Skin of body (tissue), 2 donors: ENCODE measurements around the gene ADAMTS8. TPM values are rescaled to one million over a fixed set of nuclear protein-coding genes. Genes with fewer than 3 reads are reported as not detected.

Experiments used
- DNase-seq: peaks from one replicate; lab custom pipeline; 2025; lab: John Stamatoyannopoulos, UW
- total RNA-seq: library from RNA; depleted of rRNA; stranded (reverse); fragments of >200 nt; gene quantifications from one replicate; pipeline ENCODE4 v1.2.3, GENCODE V29; 2014

Gene ADAMTS8
- 1.8 TPM for total RNA-seq

GRCh38 chr11:130428316-130429119 is at the start of gene ADAMTS8:
TSS of gene ADAMTS8 (minus strand) at chr11:130428609. CDS start at chr11:130428286, 323 bp downstream.
- no peak for DNase-seq

- DNase-seq, result no peak
These were observed 49.3 kb upstream of the ADAMTS8 start for GRCh38 chr11:130477586-130478203.

- DNase-seq, result no peak
These were observed 48.6 kb upstream of the ADAMTS8 start for GRCh38 chr11:130476922-130477491.

- no peak for DNase-seq
These were observed 48.0 kb upstream of the ADAMTS8 start for GRCh38 chr11:130476200-130476921.

- no peak for DNase-seq
These were observed 47.1 kb upstream of the ADAMTS8 start for GRCh38 chr11:130475426-130476053.

- no peak for DNase-seq
These were observed 46.4 kb upstream of the ADAMTS8 start for GRCh38 chr11:130474637-130475400.

GRCh38 chr11:130473795-130474377 is 45.5 kb upstream of the ADAMTS8 start:
- DNase-seq, result no peak

GRCh38 chr11:130473056-130473794 is 44.8 kb upstream of the ADAMTS8 start:
- no peak for DNase-seq

DNA sequence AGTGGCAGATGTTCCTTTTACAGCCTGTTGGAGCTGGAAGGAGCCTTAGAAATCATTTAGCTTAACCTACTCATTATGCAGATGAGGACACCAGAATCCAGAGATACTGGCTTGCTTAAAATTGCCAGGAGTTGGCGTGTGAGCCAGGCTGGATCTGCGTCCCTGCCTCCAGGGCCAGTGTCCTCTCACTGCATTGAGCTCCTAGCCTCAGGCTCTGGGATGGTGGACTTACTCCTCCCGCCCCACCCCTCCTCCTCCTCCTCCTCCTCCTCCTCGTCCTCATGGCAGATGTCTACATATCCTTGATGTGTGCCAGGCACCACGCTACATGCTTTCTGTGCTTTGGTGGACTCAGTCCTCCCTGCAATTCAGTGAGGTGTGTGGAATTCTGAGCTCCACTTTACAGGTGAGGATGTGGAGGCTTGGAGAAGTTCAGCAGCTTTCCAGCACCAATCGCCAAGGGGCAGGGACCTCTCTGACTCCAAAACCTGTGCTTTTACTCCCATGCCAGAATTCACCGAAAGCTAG is 44.1 kb upstream of the ADAMTS8 start:
- DNase-seq, result no peak

DNA sequence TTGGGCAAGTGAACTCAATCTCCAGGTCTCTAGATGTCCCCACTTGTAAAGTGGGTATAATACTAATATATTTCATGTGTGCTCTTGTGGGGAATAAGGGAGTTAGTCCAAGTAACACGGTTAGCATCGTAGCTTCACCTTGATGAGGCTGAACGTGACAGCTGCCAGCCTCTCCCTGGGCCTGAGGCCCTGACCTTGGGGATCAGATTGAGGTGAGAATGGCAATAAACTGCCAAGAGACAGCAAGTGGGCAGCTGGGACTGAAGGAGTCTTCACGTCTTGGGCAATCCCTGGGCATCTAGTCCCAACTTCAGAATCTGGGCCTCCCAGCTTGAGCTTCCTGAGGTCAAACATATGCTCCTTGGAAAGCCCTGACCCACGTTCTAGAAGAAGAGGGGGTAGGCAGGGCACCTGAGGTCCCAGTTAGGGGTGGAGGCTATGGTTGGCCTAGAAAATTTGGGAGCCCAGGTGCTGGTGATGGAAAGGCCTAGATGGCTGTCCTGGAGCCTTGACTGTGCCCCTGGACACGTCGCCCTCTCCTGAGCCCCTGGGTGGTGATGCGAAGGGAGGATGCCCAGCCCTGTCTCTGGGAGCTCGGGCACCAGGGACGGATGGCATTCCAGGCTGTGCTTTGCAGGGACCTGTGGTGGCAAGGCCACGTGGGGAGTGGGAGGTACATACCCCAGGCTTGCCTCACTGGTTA is 43.5 kb upstream of the ADAMTS8 start:
- no peak for DNase-seq

GRCh38 chr11:130470832-130471706 is 42.7 kb upstream of the ADAMTS8 start:
- no peak for DNase-seq

DNA sequence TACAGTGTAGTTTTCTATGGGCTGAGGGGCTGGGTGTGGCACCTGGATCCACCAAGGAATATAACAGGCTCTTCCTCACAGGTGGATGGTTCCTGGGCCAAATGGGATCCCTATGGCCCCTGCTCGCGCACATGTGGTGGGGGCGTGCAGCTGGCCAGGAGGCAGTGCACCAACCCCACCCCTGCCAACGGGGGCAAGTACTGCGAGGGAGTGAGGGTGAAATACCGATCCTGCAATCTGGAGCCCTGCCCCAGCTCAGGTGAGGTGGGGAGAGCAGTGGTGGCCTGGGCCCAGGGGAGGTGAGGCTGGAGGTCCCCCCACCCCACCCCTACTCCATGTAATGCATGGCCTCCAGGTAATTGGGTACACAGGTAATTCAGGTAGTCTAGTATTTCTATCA is 40.8 kb upstream of the ADAMTS8 start:
- no peak for DNase-seq

GRCh38 chr11:130467116-130467900 is 38.9 kb upstream of the ADAMTS8 start:
- no peak for DNase-seq

GRCh38 chr11:130465263-130465662 is 36.9 kb upstream of the ADAMTS8 start:
- DNase-seq, result no peak

DNA sequence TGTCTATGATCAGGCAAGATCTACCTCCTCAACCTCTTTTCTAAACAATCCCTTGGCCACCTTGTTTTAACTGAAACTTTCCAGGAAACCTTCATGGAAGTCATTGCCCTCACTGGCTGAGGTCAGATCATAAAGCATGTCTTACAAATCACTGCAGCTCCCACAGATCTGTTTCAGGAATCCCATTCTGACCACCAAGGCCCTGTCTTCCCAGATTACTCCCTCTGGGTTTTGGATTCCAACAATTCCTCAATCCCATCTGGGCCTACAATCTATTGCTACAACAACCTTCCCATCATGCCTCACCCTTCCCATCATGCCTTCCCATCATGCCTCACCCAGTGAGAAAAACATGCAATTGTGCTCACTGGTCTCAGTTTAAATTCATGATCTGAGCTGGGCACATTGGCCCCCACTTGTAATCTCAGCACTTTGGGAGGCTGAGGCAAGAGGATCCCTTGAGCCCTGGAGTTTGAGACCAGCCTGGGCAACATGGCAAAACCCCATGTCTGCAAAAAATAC is 35.9 kb upstream of the ADAMTS8 start:
- DNase-seq, result no peak

DNA sequence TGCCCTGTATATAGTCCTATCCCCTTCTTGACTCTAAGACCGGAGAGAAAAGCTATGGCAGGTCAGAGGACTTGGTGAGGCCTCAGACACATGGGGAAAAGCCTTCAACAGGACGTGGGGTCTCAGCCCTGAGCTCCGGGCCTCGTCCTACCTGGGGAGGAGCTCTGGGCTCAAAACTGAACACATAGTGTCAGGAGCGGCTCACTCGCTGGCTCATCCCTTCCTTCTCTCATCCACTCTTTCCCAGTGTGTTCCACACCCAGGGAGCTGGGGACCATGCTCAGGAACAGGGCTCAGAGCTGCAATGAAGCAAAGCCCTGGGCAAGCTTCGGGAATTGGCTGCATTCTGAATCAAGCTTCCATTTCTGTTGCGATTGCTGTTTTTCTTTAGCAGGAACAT is 34.5 kb upstream of the ADAMTS8 start:
- no peak for DNase-seq
